Activated CD8-positive, alpha-beta T cell treated with anti-CD3 and anti-CD28 coated beads for 36 hours (primary cell): ENCODE measurements around the gene ITGB5. TPM values are rescaled to one million over a fixed set of nuclear protein-coding genes. Genes with fewer than 3 reads are reported as not detected.
"Not testable (repeated sequence)": the region's sequence is repeated elsewhere in the genome, so short reads cannot be mapped to it uniquely, and the experiment has no call there.

Experiments
- ATAC-seq: fragments of 200-7000 bp; cut with Tn5 transposase; one replicate; pipeline ENCODE4 v1.10.0; 2021; ENCODE audit warnings: mild to moderate bottlenecking, moderate library complexity
- CTCF ChIA-PET: fragments of 350-600 bp; sonication (Branson Sonifier 250); formaldehyde crosslinking; loops from one replicate; lab custom pipeline; 2021; ENCODE audit warnings: antibody characterized with exemption; lab: Charles Lee
- POLR2A ChIA-PET: fragments of 350-600 bp; sonication (Branson Sonifier 250); formaldehyde crosslinking; loops from one replicate; lab custom pipeline; 2021; ENCODE audit warnings: antibody characterized with exemption; lab: Charles Lee
- DNase-seq: peaks from one replicate; pipeline ENCODE4 v3.0.0-alpha.2; 2020
- H3K27ac Mint-ChIP-seq: one replicate; pipeline ENCODE4 v1.8.0; 2021; ENCODE audit warnings: mild to moderate bottlenecking, mixed read lengths
- H3K27me3 Mint-ChIP-seq: one replicate; pipeline ENCODE4 v1.8.0; 2021; ENCODE audit warnings: mixed read lengths
- H3K36me3 Mint-ChIP-seq: one replicate; pipeline ENCODE4 v1.8.0; 2021; ENCODE audit warnings: low read depth, mixed read lengths
- H3K4me1 Mint-ChIP-seq: one replicate; pipeline ENCODE4 v1.8.0; 2021; ENCODE audit warnings: low read depth, mixed read lengths
- H3K4me3 Mint-ChIP-seq: one replicate; pipeline ENCODE4 v1.8.0; 2021; ENCODE audit warnings: mild to moderate bottlenecking, moderate library complexity, mixed read lengths
- H3K9me3 Mint-ChIP-seq: one replicate; pipeline ENCODE4 v1.8.0; 2021; ENCODE audit warnings: mixed read lengths
- intact Hi-C: fragments of 100-400 bp; cut with micrococcal nuclease; formaldehyde crosslinking; loops from one replicate; pipeline ENCODE4 v1.10.0; 2022
- total RNA-seq, 2 experiments: library from RNA; stranded (reverse); gene quantifications; one replicate each; pipeline ENCODE4 v1.2.3, GENCODE V29; 2021
- TF ChIP-seq, protein P1 (sequence below): fragments of 200-600 bp; IDR thresholded peaks from one replicate; pipeline ENCODE4 v1.8.0; 2022; ENCODE audit warnings: antibody characterized with exemption, mild to moderate bottlenecking

The ITGB5 gene
- total RNA-seq, 2 experiments from 2014 or later, result 0.41 to 1.1 TPM

DNA sequence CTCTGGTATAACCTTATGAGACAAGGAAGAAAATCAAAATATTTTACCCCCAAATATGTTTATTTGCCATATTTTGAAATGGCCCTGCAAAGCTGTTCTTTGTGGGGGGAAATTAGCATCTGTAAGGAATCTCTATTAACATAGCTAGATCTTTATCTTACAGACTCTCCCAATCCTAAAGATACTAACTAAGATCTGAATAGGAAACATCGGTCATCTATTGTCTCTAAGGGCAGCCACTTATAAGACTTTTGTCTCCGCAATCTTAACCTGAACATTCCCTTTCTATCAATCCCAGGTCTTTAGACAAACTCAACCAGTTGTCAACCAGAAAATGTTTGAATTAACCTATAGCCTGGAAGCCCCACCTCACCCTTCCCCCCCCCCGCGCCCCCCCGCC is 135.7 kb downstream of the ITGB5 start:
- Mint-ChIP-seq H3K27ac (no peak overlapping the region), H3K4me1 (no peaks in the 10 kb centered on the region), H3K36me3 (peaks cover 2% of the 10 kb centered on the region), H3K27me3 (no peaks in the 10 kb centered on the region), H3K4me3 (no peak overlapping the region), H3K9me3 (no peaks in the 10 kb centered on the region)
- no peak for ATAC-seq
- intact Hi-C loops, result no loop called here
- no peak for DNase-seq
- POLR2A ChIA-PET, result no interaction called here
- CTCF ChIA-PET, result interaction anchor here (0.7 kb wide), 1 partner anchor 9 kb away, joined by 4 read pairs; no protein-coding TSS in a partner anchor
- TF ChIP-seq, protein P1, sequence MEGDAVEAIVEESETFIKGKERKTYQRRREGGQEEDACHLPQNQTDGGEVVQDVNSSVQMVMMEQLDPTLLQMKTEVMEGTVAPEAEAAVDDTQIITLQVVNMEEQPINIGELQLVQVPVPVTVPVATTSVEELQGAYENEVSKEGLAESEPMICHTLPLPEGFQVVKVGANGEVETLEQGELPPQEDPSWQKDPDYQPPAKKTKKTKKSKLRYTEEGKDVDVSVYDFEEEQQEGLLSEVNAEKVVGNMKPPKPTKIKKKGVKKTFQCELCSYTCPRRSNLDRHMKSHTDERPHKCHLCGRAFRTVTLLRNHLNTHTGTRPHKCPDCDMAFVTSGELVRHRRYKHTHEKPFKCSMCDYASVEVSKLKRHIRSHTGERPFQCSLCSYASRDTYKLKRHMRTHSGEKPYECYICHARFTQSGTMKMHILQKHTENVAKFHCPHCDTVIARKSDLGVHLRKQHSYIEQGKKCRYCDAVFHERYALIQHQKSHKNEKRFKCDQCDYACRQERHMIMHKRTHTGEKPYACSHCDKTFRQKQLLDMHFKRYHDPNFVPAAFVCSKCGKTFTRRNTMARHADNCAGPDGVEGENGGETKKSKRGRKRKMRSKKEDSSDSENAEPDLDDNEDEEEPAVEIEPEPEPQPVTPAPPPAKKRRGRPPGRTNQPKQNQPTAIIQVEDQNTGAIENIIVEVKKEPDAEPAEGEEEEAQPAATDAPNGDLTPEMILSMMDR, result no peak

GRCh38 chr3:124749877-124750276 is 137.3 kb downstream of the ITGB5 start:
- ATAC-seq, H3K9me3 Mint-ChIP-seq, intact Hi-C loops, H3K36me3 Mint-ChIP-seq, H3K27me3 Mint-ChIP-seq, H3K27ac Mint-ChIP-seq, POLR2A ChIA-PET, CTCF ChIA-PET, DNase-seq, H3K4me1 Mint-ChIP-seq, H3K4me3 Mint-ChIP-seq: not testable (repeated sequence)

DNA sequence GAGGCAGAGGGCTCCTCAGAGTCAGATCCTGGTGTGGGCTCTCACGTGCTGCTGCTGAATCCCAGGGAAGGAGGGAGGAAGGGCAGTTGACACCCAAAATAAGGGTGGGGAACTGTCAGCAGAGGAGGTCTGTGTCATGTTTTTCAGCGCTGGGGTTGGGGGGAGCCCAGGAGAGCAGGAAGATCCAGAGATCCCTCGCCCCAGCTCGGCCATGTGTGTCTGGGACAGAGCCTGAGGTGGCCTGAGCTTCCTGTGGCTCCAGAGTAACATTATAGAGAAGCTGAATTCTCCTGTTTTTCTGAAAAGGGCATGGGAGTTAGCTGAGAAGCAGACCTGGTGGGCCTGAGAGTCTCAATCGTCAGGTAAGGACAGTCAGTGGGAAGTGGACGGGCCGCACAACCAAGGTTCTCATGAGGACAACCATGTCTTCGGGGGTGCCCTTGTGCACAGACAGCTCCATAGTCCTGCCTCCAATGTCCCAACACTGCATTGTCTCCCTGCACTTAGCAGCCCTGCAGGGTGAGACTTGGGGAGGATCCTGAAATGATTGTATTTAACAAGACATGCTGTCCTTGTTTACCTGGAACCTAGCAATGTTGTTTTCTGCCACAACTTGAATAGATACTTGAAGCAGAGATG is 138.5 kb downstream of the ITGB5 start:
- POLR2A ChIA-PET, result no interaction called here

GRCh38 chr3:124747111-124747981 is 139.8 kb downstream of the ITGB5 start:
- H3K36me3 Mint-ChIP-seq, result peaks cover 15% of the 10 kb centered on the region
- H3K4me3 Mint-ChIP-seq, result no peak overlapping the region
- CTCF ChIA-PET, result interaction anchor here (1.1 to 1.9 kb wide), 3 partner anchors 13 to 14 kb away, joined by 5 to 12 read pairs (median 6); no protein-coding TSS in a partner anchor
- no peak for DNase-seq
- POLR2A ChIA-PET, result interaction anchor here (0.6 to 1.4 kb wide), 4 partner anchors 11 to 173 kb away, joined by 3 to 4 read pairs (median 4); no protein-coding TSS in a partner anchor
- H3K27me3 Mint-ChIP-seq, result no peaks in the 10 kb centered on the region
- no peaks in the 10 kb centered on the region for H3K9me3 Mint-ChIP-seq
- TF ChIP-seq, protein P1, result no peak
- no peak overlapping the region for H3K27ac Mint-ChIP-seq
- H3K4me1 Mint-ChIP-seq, result no peaks in the 10 kb centered on the region
- intact Hi-C loops, result no loop called here
- ATAC-seq, result no peak

More for the DNA sequence above, 138.5 kb downstream of the ITGB5 start:
- DNase-seq (no peak), ATAC-seq (no peak)
- no peaks in the 10 kb centered on the region for H3K9me3 Mint-ChIP-seq
- H3K4me1 Mint-ChIP-seq, result no peaks in the 10 kb centered on the region
- TF ChIP-seq, protein P1, result no peak
- intact Hi-C loops, result no loop called here
- H3K27me3 Mint-ChIP-seq, result no peaks in the 10 kb centered on the region
- no peak overlapping the region for H3K4me3 Mint-ChIP-seq
- CTCF ChIA-PET, result interaction anchor here (1.9 kb wide), 1 partner anchor 12 kb away, joined by 12 read pairs; no protein-coding TSS in a partner anchor
- peak overlapping the region; percentile 32 for H3K27ac Mint-ChIP-seq
- peaks cover 13% of the 10 kb centered on the region for H3K36me3 Mint-ChIP-seq

DNA sequence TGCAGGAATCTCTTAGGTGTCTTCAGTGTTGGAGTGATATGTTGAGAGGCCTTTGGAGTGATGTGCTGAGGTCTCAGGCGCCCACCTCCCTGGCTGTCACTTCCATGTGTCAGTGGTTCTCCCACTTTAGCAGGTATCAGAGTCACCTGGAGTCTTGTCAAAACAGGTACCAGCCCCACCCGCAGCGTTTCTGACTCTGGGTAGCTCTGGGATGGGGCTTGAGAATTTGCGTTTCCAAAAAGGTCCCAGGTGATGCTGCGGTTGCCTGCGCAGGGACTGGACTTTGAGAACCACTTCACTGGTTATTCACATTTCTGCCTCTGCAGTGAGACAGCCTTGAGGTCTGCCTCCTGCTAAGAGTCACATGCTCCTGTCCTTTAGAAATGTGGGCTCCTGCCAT is 141.4 kb downstream of the ITGB5 start:
- ATAC-seq (no peak), DNase-seq (no peak)
- CTCF ChIA-PET, result interaction anchor here (1.0 kb wide), 1 partner anchor 156 kb away, joined by 4 read pairs; no protein-coding TSS in a partner anchor
- H3K9me3 Mint-ChIP-seq, result no peaks in the 10 kb centered on the region
- intact Hi-C loops, result no loop called here
- no peak overlapping the region for H3K27ac Mint-ChIP-seq
- H3K27me3 Mint-ChIP-seq, result no peaks in the 10 kb centered on the region
- no peaks in the 10 kb centered on the region for H3K4me1 Mint-ChIP-seq
- POLR2A ChIA-PET, result interaction anchor here (1.0 to 1.4 kb wide), 2 partner anchors 15 kb away, joined by 4 read pairs; no protein-coding TSS in a partner anchor
- TF ChIP-seq, protein P1, result no peak
- peaks cover 27% of the 10 kb centered on the region for H3K36me3 Mint-ChIP-seq
- no peak overlapping the region for H3K4me3 Mint-ChIP-seq
